Measurements from ENCODE around the gene STIP1. TPM values are rescaled to one million over a fixed set of nuclear protein-coding genes. Genes with fewer than 3 reads are reported as not detected.

Gene STIP1
- total and polyA plus RNA-seq, 4 donors, result 22.6 to 58.1 (median 42.5) TPM

DNA sequence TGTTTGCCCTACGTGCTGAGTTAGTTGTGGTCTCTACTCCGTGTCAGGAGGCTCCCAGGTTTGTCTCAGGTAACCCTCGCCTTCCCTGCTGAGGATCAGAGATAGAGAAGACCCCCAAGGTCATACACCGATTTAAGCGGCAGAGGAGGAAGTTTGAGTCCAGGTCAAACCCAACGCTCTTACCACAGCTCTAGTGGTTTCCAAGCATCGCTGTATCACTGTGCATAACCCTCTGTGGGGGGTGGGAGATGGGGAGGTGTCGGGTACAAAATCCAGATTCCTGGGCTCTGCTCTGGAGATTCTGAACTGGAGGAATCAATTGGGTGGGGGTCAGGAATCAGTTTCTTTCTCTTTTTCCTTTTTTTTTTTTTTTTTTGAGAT is 45.0 kb downstream of the STIP1 start:
- Histone ChIP-seq H3K9ac (ENCODE audit: low read depth in 1 of 2, low read length in 2 of 2) (peak overlapping the region in 1 of 2 donors; percentile 52), H3K4me3 (ENCODE audit: low read depth in 1 of 3, low read length in 3 of 3) (peak overlapping the region; percentile 36 to 79 (median 67)), H3K9me3 (ENCODE audit: control insufficient read depth in 4 of 4, low read length in 3 of 4) (no peaks in the 10 kb centered on the region), H3K27me3 (ENCODE audit: control insufficient read depth in 4 of 4, insufficient read depth in 4 of 4, low read length in 3 of 4) (no peaks in the 10 kb centered on the region), H3K36me3 (ENCODE audit: control insufficient read depth in 4 of 4, insufficient read depth in 3 of 4, low read depth in 1 of 4, low read length in 3 of 4) (no peaks in the 10 kb centered on the region), H3K4me1 (ENCODE audit: control insufficient read depth in 4 of 4, insufficient read depth in 4 of 4, low read length in 3 of 4) (peaks cover 16 to 52% (median 33%) of the 10 kb centered on the region in 4 donors), H3K27ac (ENCODE audit: low read depth in 1 of 2, low read length in 2 of 2) (peak overlapping the region; percentile 88 to 92)
- no peak for DNase-seq (ENCODE audit: low spot score)
- 7% methylated on average over 8 of the region's 8 CpGs for WGBS
- TF ChIP-seq YY1 (IDR thresholded peaks at IDR 0.05) (no peak), TAF1 (conservative IDR thresholded peaks at IDR 0.05) (no peak), SP1 (IDR thresholded peaks at IDR 0.05) (no peak), HNF4A (conservative IDR thresholded peaks at IDR 0.05) (no peak), EGR1 (IDR thresholded peaks at IDR 0.05; ENCODE audit: low read depth in 2 of 2) (no peak), NR2F2 (IDR thresholded peaks at IDR 0.05) (no peak)

GRCh38 chr11:64231546-64231945 is 45.6 kb downstream of the STIP1 start:
- no peak overlapping the region for H3K27ac ChIP-seq (ENCODE audit: low read depth in 1 of 2, low read length in 2 of 2)
- H3K9ac ChIP-seq (ENCODE audit: low read depth in 1 of 2, low read length in 2 of 2), result no peak overlapping the region
- H3K4me3 ChIP-seq (ENCODE audit: low read depth in 1 of 3, low read length in 3 of 3), result no peak overlapping the region
- no peaks in the 10 kb centered on the region for H3K27me3 ChIP-seq (ENCODE audit: control insufficient read depth in 4 of 4, insufficient read depth in 4 of 4, low read length in 3 of 4)
- H3K9me3 ChIP-seq (ENCODE audit: control insufficient read depth in 4 of 4, low read length in 3 of 4), result no peaks in the 10 kb centered on the region
- 90% methylated on average over 7 of the region's 7 CpGs for WGBS
- TF ChIP-seq GABPA (IDR thresholded peaks at IDR 0.05 in 1 of 2, conservative IDR thresholded peaks at IDR 0.05 in 1 of 2) (no peak), HNF4A (conservative IDR thresholded peaks at IDR 0.05) (no peak), RAD21 (IDR thresholded peaks at IDR 0.05) (no peak), JUND (IDR thresholded peaks at IDR 0.05) (no peak), TAF1 (conservative IDR thresholded peaks at IDR 0.05) (no peak), NR2F2 (IDR thresholded peaks at IDR 0.05) (no peak)
- TF ChIP-seq, protein P1, sequence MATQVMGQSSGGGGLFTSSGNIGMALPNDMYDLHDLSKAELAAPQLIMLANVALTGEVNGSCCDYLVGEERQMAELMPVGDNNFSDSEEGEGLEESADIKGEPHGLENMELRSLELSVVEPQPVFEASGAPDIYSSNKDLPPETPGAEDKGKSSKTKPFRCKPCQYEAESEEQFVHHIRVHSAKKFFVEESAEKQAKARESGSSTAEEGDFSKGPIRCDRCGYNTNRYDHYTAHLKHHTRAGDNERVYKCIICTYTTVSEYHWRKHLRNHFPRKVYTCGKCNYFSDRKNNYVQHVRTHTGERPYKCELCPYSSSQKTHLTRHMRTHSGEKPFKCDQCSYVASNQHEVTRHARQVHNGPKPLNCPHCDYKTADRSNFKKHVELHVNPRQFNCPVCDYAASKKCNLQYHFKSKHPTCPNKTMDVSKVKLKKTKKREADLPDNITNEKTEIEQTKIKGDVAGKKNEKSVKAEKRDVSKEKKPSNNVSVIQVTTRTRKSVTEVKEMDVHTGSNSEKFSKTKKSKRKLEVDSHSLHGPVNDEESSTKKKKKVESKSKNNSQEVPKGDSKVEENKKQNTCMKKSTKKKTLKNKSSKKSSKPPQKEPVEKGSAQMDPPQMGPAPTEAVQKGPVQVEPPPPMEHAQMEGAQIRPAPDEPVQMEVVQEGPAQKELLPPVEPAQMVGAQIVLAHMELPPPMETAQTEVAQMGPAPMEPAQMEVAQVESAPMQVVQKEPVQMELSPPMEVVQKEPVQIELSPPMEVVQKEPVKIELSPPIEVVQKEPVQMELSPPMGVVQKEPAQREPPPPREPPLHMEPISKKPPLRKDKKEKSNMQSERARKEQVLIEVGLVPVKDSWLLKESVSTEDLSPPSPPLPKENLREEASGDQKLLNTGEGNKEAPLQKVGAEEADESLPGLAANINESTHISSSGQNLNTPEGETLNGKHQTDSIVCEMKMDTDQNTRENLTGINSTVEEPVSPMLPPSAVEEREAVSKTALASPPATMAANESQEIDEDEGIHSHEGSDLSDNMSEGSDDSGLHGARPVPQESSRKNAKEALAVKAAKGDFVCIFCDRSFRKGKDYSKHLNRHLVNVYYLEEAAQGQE (IDR thresholded peaks at IDR 0.05), result no peak
- TF ChIP-seq, protein P2, sequence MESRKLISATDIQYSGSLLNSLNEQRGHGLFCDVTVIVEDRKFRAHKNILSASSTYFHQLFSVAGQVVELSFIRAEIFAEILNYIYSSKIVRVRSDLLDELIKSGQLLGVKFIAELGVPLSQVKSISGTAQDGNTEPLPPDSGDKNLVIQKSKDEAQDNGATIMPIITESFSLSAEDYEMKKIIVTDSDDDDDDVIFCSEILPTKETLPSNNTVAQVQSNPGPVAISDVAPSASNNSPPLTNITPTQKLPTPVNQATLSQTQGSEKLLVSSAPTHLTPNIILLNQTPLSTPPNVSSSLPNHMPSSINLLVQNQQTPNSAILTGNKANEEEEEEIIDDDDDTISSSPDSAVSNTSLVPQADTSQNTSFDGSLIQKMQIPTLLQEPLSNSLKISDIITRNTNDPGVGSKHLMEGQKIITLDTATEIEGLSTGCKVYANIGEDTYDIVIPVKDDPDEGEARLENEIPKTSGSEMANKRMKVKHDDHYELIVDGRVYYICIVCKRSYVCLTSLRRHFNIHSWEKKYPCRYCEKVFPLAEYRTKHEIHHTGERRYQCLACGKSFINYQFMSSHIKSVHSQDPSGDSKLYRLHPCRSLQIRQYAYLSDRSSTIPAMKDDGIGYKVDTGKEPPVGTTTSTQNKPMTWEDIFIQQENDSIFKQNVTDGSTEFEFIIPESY (IDR thresholded peaks at IDR 0.05), result no peak
- no peaks in the 10 kb centered on the region for H3K36me3 ChIP-seq (ENCODE audit: control insufficient read depth in 4 of 4, insufficient read depth in 3 of 4, low read depth in 1 of 4, low read length in 3 of 4)
- H3K4me1 ChIP-seq (ENCODE audit: control insufficient read depth in 4 of 4, insufficient read depth in 4 of 4, low read length in 3 of 4), result peaks cover 15 to 50% (median 32%) of the 10 kb centered on the region in 4 donors
- DNase-seq (ENCODE audit: low spot score), result no peak

GRCh38 chr11:64232182-64232966 is 46.4 kb downstream of the STIP1 start:
- TF ChIP-seq FOXA2 (IDR thresholded peaks at IDR 0.05) (no peak), TAF1 (conservative IDR thresholded peaks at IDR 0.05) (no peak), EGR1 (IDR thresholded peaks at IDR 0.05; ENCODE audit: low read depth in 2 of 2) (no peak), FOXA1 (IDR thresholded peaks at IDR 0.05) (no peak), YY1 (IDR thresholded peaks at IDR 0.05) (no peak)
- TF ChIP-seq, protein P3, sequence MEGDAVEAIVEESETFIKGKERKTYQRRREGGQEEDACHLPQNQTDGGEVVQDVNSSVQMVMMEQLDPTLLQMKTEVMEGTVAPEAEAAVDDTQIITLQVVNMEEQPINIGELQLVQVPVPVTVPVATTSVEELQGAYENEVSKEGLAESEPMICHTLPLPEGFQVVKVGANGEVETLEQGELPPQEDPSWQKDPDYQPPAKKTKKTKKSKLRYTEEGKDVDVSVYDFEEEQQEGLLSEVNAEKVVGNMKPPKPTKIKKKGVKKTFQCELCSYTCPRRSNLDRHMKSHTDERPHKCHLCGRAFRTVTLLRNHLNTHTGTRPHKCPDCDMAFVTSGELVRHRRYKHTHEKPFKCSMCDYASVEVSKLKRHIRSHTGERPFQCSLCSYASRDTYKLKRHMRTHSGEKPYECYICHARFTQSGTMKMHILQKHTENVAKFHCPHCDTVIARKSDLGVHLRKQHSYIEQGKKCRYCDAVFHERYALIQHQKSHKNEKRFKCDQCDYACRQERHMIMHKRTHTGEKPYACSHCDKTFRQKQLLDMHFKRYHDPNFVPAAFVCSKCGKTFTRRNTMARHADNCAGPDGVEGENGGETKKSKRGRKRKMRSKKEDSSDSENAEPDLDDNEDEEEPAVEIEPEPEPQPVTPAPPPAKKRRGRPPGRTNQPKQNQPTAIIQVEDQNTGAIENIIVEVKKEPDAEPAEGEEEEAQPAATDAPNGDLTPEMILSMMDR (IDR thresholded peaks at IDR 0.05; ENCODE audit: low read depth, low read length, missing input control), result no peak
- Histone ChIP-seq H3K27me3 (ENCODE audit: control insufficient read depth in 4 of 4, insufficient read depth in 4 of 4, low read length in 3 of 4) (no peaks in the 10 kb centered on the region), H3K9ac (ENCODE audit: low read depth in 1 of 2, low read length in 2 of 2) (no peak overlapping the region), H3K4me1 (ENCODE audit: control insufficient read depth in 4 of 4, insufficient read depth in 4 of 4, low read length in 3 of 4) (peaks cover 12 to 46% (median 29%) of the 10 kb centered on the region in 4 donors), H3K4me3 (ENCODE audit: low read depth in 1 of 3, low read length in 3 of 3) (no peak overlapping the region), H3K27ac (ENCODE audit: low read depth in 1 of 2, low read length in 2 of 2) (no peak overlapping the region), H3K36me3 (ENCODE audit: control insufficient read depth in 4 of 4, insufficient read depth in 3 of 4, low read depth in 1 of 4, low read length in 3 of 4) (no peaks in the 10 kb centered on the region), H3K9me3 (ENCODE audit: control insufficient read depth in 4 of 4, low read length in 3 of 4) (no peaks in the 10 kb centered on the region)
- DNase-seq (ENCODE audit: low spot score), result no peak
- WGBS, result 93% methylated on average over 15 of the region's 15 CpGs

All from liver (tissue), 9 donors.